GM19397 (cell line): ENCODE data around the gene CAMK2G.
"Not testable (repeated sequence)": the region's sequence is repeated elsewhere in the genome, so short reads cannot be mapped to it uniquely, and the experiment has no call there.

Experiments used
- ATAC-seq: cut with Tn5 transposase; IDR thresholded peaks from one replicate; pipeline ENCODE4 v1.9.1; 2021; ENCODE audit warnings: mild to moderate bottlenecking, moderate library complexity; ENCODE audit not compliant: unreplicated experiment

CAMK2G gene

DNA sequence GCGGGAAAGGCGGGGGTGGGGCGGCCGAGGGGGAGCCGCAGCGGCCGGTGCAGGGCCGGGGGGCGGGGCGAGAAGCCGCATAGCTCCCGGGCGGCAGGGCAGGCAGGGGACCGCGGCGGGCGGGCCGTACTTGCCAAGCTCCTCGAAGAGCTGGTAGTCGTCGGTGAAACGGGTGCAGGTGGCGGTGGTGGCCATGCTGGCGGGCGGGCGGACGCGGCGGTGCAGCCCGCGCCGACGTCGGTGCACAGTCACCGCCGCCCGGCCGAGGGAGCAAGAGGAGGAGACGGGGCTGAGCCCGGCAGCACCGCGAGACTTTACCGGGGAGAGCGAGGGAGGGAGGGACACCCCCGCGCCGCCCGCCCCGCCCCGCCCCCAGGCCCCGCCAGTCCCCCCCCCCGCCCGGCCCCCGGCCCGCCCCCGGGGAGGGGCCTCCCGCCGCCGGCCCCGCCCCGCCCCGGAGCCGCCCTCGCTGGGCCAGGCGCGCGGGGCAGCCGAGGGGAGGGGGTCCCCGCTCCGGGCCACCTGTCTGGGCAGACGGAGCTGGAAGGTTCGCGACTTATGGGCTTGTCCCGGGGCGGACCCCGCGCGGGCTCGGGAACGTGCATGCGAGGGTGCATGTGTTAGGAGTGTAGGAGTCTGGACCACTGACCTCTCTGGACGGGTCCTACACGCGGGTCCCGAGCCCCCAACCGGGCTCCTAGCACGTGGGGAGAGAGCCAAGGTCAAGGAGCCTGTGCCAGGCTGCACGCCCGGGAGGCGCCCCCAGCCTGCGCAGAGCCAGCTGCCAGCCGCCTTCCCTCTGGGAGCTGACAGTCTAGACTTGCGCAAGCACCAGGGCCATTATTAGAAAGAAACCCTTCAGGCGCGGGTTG lies at the start of gene CAMK2G:
Gene CAMK2G, minus strand, starts transcription at position 289 of the 872 bp plus-strand sequence. Its CDS starts 94 bp downstream, at position 195.
- peak; percentile 80 for ATAC-seq

DNA sequence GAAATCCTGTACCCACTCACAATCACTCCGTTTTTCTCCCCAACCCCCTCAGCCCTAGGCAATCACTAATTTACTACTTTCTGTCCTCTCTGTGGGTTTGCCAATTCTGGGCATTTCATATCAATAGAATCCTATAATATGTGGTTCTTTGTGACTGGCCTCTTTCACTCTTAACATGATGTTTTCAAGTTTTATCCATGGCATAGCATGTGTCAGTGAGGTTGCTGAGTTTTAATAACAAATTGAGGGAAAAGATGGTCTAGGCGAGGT lies 48.4 kb upstream of the CAMK2G start:
- ATAC-seq: no peak

- no peak for ATAC-seq
Observed at GRCh38 chr10:73922007-73922863, 47.9 kb upstream of the CAMK2G start.

GRCh38 chr10:73920089-73920488 lies 45.7 kb upstream of the CAMK2G start:
- ATAC-seq: no peak

- not testable (repeated sequence) for ATAC-seq
Observed at GRCh38 chr10:73919481-73919880, 45.1 kb upstream of the CAMK2G start.

DNA sequence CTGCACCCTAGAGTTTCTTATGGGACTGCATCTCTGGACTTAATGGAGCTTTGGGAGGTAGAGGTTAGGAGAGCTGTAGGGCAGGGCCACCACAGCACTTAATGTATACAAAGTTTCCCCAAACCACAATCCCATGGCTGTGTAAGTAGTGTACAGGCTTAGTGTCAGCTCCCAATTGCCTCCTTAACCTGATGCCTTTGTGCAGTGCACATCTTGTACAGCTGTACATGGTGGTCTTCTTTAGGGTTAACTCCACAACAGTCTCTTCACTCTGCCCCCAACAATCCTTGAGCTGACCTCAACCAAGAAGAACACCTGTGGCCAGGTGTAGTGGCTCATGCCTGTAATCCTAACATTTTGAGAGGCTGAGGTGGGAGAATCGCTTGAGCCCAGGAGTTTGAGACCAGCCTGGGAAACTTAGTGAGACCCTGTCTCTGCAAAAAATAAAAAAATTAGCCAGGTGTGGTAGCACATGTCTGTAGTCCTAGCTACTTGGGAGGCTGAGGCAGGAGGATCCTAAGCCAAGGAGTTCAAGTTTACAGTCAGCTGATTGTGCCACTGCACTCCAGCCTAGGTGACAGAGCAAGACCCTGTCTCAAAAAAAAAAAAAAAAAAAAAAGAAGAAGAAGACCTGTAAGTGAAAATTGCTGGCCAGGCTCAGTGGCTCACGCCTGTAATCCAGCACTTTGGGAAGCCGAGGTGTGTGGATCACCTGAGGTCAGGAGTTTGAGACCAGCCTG lies 43.4 kb upstream of the CAMK2G start:
- ATAC-seq: no peak

DNA sequence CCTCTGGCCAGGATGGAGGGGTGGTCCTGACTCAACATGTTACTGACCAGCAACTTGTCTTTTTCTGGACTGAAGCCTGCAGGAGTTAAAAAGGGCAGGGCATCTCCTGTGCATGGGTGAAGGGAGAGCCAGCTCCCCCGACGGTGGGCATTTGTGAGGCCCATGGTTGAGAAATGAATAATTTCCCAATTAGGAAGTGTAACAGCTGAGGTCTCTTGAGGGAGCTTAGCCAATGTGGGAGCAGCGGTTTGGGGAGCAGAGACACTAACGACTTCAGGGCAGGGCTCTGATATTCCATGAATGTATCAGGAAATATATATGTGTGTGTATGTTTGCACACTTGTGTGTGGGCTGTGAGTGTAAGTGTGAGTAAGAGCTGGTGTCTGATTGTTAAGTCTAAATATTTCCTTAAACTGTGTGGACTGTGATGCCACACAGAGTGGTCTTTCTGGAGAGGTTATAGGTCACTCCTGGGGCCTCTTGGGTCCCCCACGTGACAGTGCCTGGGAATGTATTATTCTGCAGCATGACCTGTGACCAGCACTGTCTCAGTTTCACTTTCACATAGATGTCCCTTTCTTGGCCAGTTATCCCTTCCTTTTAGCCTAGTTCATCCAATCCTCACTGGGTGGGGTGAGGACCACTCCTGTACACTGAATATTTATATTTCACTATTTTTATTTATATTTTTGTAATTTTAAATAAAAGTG lies 42.6 kb upstream of the CAMK2G start:
- no peak for ATAC-seq

- no peak for ATAC-seq
Observed at GRCh38 chr10:73915206-73915851, 41.0 kb upstream of the CAMK2G start.

- no peak for ATAC-seq
Observed at GRCh38 chr10:73914036-73914435, 39.7 kb upstream of the CAMK2G start.

DNA sequence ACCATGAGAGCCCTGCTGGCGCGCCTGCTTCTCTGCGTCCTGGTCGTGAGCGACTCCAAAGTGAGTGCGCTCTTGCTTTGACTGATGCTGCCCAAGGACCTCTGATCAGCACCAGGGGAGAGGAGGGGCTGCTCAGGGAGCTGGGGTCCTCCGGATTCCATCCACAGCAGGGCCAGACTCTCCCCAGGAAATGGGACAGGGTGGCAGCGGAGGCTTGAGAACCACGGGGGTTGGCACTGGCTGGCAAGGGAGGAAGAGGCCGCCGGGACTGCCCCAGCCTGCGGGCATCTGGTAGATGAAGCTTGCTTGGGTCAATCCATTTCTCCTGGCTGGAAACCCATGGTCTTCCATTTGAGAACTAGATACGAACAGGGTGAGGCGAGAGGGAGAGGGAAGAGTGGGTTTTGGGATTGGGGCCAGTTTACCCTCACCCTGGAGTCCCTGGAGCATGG lies 37.2 kb upstream of the CAMK2G start:
- no peak for ATAC-seq

- peak; percentile 41 for ATAC-seq
Observed at GRCh38 chr10:73910764-73911552, 36.6 kb upstream of the CAMK2G start, which contains the start of gene PLAU. PLAU (plus strand) TSS chr10:73911132; CDS start chr10:73911556, 424 bp downstream.

DNA sequence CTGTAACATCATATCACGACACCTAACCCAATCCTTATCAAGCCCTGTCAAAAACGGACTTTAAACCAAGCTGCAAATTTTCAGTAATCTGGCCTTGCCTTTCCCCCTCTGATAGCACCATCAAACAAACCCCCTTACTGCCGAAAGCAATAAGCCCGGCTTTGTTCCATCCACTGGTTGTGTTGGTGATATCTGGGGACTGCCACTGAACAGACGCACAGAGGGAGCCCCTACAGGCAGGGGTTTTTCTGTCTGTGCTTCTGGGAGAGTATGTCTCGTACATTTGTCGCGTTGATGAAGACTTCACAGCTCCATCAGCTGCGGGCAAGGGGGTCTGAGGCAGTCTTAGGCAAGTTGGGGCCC lies 36.0 kb upstream of the CAMK2G start:
- no peak for ATAC-seq

DNA sequence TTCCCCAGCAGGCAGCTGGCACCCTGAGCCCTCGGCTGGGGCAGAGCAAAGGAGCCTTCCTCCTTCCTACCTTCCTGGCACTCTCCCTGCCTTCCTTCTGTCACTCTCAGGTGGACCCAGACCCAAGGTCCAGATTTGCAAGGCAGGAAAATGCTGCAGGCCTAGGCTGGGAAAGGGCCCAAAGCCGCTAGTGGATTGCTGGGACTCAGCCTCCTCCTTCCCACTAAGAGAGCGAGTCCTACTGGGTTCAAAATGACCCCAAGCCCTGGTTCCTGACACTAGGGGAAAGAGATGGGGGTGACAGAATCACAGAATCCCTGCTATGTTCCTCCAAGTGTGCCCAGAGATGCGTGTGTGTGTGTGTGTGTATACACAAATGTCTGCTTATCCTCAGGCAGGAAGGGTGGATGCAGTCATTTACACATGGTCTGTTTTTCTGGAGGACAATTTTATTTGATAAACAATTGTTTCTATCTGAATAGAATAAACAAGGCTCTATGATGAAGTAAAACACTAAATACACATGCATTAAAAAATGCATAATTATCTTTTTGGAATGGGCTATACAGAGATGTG lies 35.3 kb upstream of the CAMK2G start:
- ATAC-seq: no peak

GRCh38 chr10:73908853-73909539 lies 34.6 kb upstream of the CAMK2G start:
- peak; percentile 51 for ATAC-seq

DNA sequence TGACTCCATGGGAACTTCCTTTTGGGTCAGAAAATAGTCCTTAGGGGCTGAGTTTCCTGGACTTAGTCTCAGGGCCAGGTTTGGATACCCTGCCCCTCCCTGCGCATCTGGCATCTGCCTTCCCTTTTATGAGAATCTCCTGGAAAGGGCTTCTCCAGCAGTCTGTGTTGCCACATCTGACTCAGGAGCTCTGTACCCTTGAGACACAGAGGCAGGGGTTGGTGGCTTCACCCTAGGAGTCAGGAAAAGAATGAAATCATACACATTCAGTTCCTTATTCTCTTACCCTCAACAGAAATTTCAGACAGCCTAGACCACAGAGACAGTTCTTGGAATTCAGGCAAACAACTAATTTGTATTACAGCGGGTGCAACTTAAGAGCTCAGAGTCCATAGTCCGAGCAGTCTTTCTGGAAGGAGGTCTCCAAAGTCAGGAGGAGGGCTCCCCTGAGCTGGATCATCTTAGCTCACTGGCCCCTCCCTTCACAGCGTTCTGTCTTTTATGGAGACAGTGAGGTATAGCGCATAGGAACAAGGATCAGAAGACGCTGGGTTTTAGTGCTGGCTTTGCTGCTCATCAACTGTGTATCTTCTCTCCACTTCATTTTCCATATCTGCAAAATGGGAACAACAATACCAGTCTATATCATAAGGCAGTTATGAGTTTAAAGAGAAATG lies 33.6 kb upstream of the CAMK2G start:
- ATAC-seq: no peak

DNA sequence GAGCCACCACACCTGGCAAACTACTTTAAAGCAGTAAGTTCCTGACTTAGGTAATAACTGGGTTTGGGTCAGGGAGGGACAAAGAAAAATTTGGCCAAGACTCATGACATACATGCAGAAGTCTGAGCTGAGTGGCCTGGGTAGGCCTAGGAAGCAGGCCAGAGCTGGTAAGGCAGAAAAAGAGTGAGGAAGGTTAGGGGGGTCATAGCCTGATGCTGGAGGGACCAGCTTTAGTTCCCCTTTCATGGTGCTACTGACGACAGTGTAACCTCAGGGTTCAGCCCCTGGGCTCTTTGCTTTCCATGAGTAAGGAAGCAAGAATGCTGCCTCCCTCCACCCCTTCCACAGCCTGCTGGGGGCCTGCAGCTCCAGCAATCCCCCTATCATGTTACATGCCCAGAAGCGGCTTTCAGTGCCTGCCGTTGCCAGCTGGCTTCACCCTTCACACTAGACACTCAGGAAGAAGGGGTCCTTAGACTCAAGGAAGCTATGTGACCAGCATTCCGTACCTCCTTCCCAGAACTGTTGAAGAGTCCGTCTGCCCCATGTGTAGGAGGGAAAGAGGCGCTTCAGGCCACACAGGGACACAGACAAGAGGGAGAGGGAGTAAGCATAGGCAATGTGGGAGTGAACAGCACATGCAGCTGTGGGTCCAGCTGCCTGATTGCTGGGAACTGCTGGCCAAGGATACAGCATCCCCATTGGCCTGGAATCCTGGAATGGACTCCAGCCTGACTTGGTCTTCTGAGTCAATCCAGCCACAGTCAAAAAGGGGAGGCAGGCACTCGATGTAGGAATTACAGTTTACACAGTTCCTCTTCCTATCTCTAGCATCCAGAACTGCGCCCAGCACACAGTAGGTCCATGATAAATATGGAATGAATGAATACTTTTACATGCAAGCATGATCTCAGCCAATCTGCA lies 32.4 kb upstream of the CAMK2G start:
- no peak for ATAC-seq
